Frontal cortex (tissue), 4 donors: ENCODE results near the gene PSMB3. TPM values are rescaled to one million over a fixed set of nuclear protein-coding genes. Genes with fewer than 3 reads are reported as not detected.

ENCODE experiments used
- DNase-seq, 2 donors: peaks; one replicate each; pipeline ENCODE4 v3.0.0; 2012; ENCODE audit warnings: low spot score in 2 of 2
- FAIRE-seq: peaks from 2 replicates; lab custom pipeline; 2012; peaks lifted over from hg19 to GRCh38; lab: Jason Lieb, UNC
- total RNA-seq: library from RNA; depleted of rRNA; stranded (reverse); fragments of >200 nt; gene quantifications from one replicate; pipeline ENCODE4 v1.2.3, GENCODE V29; 2014
- donor health status: control.
- donor health status: control.
- donor health status: control.

Gene PSMB3
- total RNA-seq, 1 donor from 2014 or later, result 196 TPM

- FAIRE-seq, result no peak
Observed at GRCh38 chr17:38732376-38733281, 19.9 kb upstream of the PSMB3 start.

GRCh38 chr17:38733282-38733981 is 19.1 kb upstream of the PSMB3 start:
- no peak for DNase-seq
- no peak for FAIRE-seq

More at GRCh38 chr17:38732376-38733281, 19.9 kb upstream of the PSMB3 start:
- no peak for DNase-seq

GRCh38 chr17:38733982-38734973 is 18.3 kb upstream of the PSMB3 start:
- FAIRE-seq, result no peak
- no peak for DNase-seq

- DNase-seq (peak; percentile 78 to 87), FAIRE-seq (no peak)
Observed at GRCh38 chr17:38735161-38735997, 17.2 kb upstream of the PSMB3 start.

- no peak for FAIRE-seq
Observed at GRCh38 chr17:38738007-38738662, 14.4 kb upstream of the PSMB3 start.

GRCh38 chr17:38738686-38739085 is 13.9 kb upstream of the PSMB3 start:
- DNase-seq (no peak), FAIRE-seq (no peak)

More at GRCh38 chr17:38738007-38738662, 14.4 kb upstream of the PSMB3 start:
- DNase-seq, result no peak

- no peak for FAIRE-seq
- DNase-seq, result no peak
Observed at GRCh38 chr17:38739305-38739704, 13.2 kb upstream of the PSMB3 start.

GRCh38 chr17:38740044-38740443 is 12.5 kb upstream of the PSMB3 start:
- FAIRE-seq (no peak), DNase-seq (no peak)

- DNase-seq (no peak), FAIRE-seq (no peak)
Observed at GRCh38 chr17:38740806-38741205, 11.7 kb upstream of the PSMB3 start.

- no peak for FAIRE-seq
- no peak for DNase-seq
Observed at GRCh38 chr17:38741461-38741860, 11.1 kb upstream of the PSMB3 start.

- DNase-seq (no peak), FAIRE-seq (no peak)
Observed at GRCh38 chr17:38741921-38742410, 10.6 kb upstream of the PSMB3 start.

GRCh38 chr17:38742411-38743308 is 9.9 kb upstream of the PSMB3 start:
- no peak for FAIRE-seq
- peak; percentile 34 to 67 for DNase-seq

GRCh38 chr17:38743556-38744171 is 8.9 kb upstream of the PSMB3 start:
- DNase-seq (peak in 1 of 2 donors; percentile 19), FAIRE-seq (no peak)

- FAIRE-seq (no peak), DNase-seq (peak in 1 of 2 donors; percentile 4)
Observed at GRCh38 chr17:38745545-38745944, 7.0 kb upstream of the PSMB3 start.

GRCh38 chr17:38746004-38746848 is 6.3 kb upstream of the PSMB3 start:
- FAIRE-seq, result no peak
- no peak for DNase-seq
